Activated B cell treated with CpG ODN at 0.5 μM for 24 hours (primary cell): ENCODE measurements around the gene FARP1. TPM values are rescaled to one million over a fixed set of nuclear protein-coding genes. Genes with fewer than 3 reads are reported as not detected.

Experiments used
- ATAC-seq: fragments of 200-7000 bp; cut with Tn5 transposase; one replicate; pipeline ENCODE4 v1.10.0; 2021; ENCODE audit warnings: low read depth, mild to moderate bottlenecking, moderate library complexity
- CTCF ChIA-PET: fragments of 350-600 bp; sonication (Branson Sonifier 250); formaldehyde crosslinking; loops from one replicate; lab custom pipeline; 2021; ENCODE audit warnings: antibody characterized with exemption; lab: Charles Lee
- POLR2A ChIA-PET: fragments of 350-600 bp; sonication (Branson Sonifier 250); formaldehyde crosslinking; loops from one replicate; lab custom pipeline; 2021; ENCODE audit warnings: antibody characterized with exemption; lab: Charles Lee
- DNase-seq: peaks from one replicate; pipeline ENCODE4 v3.0.0; 2022
- H3K27ac Mint-ChIP-seq: one replicate; pipeline ENCODE4 v1.8.0; 2020; ENCODE audit warnings: mixed read lengths
- H3K27me3 Mint-ChIP-seq: one replicate; pipeline ENCODE4 v1.8.0; 2021; ENCODE audit warnings: mixed read lengths
- H3K36me3 Mint-ChIP-seq: one replicate; pipeline ENCODE4 v1.8.0; 2021; ENCODE audit warnings: low read depth, mixed read lengths
- H3K4me1 Mint-ChIP-seq: one replicate; pipeline ENCODE4 v1.8.0; 2021; ENCODE audit warnings: mixed read lengths
- H3K4me3 Mint-ChIP-seq: one replicate; pipeline ENCODE4 v1.8.0; 2020; ENCODE audit warnings: mild to moderate bottlenecking, mixed read lengths
- H3K9me3 Mint-ChIP-seq: one replicate; pipeline ENCODE4 v1.8.0; 2020; ENCODE audit warnings: mixed read lengths
- CTCF ChIP-seq: fragments of 200-600 bp; IDR thresholded peaks from one replicate; pipeline ENCODE4 v1.8.0; 2022; ENCODE audit warnings: antibody characterized with exemption, mild to moderate bottlenecking
- intact Hi-C: fragments of 100-400 bp; cut with micrococcal nuclease; formaldehyde crosslinking; loops from one replicate; pipeline ENCODE4 v1.15.1; 2024
- total RNA-seq: library from RNA; stranded (reverse); gene quantifications from 2 replicates; pipeline ENCODE4 v1.2.3, GENCODE V29; 2022

The FARP1 gene
- total RNA-seq, 1 donor from 2014 or later: 2.1 TPM

DNA sequence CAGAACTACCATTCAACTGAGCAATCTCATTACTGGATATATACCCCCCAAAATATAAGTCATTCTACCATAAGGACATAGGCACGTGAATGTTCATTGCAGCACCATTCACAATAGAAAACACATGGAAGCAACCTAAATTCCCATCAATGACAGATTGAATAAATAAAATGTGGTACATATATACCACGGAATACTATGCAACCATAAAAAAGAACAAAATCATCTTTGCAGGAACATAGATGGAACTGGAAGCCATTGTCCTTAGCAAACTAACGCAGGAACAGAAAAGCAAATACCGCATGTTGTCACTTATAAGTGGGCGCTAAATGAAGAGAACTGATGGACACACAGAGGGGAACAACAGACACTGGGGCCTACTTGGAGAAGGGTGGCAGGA, 20.0 kb downstream of the FARP1 start:
- Mint-ChIP-seq H3K27me3 (no peaks in the 10 kb centered on the region), H3K4me1 (no peaks in the 10 kb centered on the region), H3K4me3 (no peak overlapping the region), H3K27ac (no peak overlapping the region), H3K36me3 (no peaks in the 10 kb centered on the region), H3K9me3 (no peaks in the 10 kb centered on the region)
- no peak for TF ChIP-seq CTCF
- no peak for ATAC-seq
- ChIA-PET POLR2A (no interaction called here), CTCF (no interaction called here)
- intact Hi-C loops: no loop called here
- DNase-seq: no peak

GRCh38 chr13:98169331-98169730, 26.4 kb downstream of the FARP1 start:
- no peak for TF ChIP-seq CTCF
- ChIA-PET POLR2A (no interaction called here), CTCF (no interaction called here)
- peaks cover 11% of the 10 kb centered on the region for H3K27me3 Mint-ChIP-seq
- DNase-seq (no peak), ATAC-seq (no peak)
- intact Hi-C loops: no loop called here
- no peaks in the 10 kb centered on the region for H3K4me1 Mint-ChIP-seq
- H3K9me3 Mint-ChIP-seq: no peaks in the 10 kb centered on the region
- H3K27ac Mint-ChIP-seq: no peak overlapping the region
- H3K4me3 Mint-ChIP-seq: no peak overlapping the region
- H3K36me3 Mint-ChIP-seq: no peaks in the 10 kb centered on the region

DNA sequence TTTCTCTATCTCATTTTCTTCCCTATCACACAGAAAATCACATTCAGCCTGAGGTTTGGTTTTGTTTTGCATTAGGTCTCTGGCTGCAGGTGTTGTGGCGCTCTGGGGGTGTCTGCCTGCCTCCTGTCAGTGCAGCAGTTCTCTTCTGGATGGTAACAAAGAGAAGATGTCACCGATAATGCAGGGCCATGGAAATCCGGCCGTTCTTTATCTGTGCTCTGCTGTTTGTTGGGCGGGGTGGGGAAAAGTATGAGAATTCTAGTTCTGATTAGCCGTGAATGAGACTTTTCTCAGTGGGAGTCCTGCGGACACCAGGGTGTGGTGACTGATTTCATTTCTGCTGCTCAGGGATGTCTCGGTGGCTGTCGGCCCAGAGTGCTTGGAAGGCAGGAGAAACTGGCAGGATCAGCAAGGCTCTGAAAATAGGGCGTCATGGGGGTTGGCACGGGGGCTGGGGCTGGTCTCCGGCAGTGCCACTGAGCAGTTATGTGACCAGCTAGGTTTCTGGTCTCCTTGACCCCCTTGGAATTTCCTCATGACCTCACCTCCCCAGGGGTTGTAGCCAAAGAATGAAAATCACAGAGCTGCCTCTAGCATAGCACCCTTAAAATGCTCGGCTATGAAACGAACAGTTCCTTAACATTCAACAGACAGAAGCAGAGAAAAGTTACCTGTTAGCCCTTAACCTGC, 29.2 kb downstream of the FARP1 start:
- H3K4me1 Mint-ChIP-seq: no peaks in the 10 kb centered on the region
- H3K9me3 Mint-ChIP-seq: no peaks in the 10 kb centered on the region
- ChIA-PET POLR2A (no interaction called here), CTCF (no interaction called here)
- DNase-seq (no peak), ATAC-seq (no peak)
- TF ChIP-seq CTCF: no peak
- no peak overlapping the region for H3K27ac Mint-ChIP-seq
- H3K4me3 Mint-ChIP-seq: no peak overlapping the region
- intact Hi-C loops: no loop called here
- H3K36me3 Mint-ChIP-seq: no peaks in the 10 kb centered on the region
- peaks cover 11% of the 10 kb centered on the region for H3K27me3 Mint-ChIP-seq

DNA sequence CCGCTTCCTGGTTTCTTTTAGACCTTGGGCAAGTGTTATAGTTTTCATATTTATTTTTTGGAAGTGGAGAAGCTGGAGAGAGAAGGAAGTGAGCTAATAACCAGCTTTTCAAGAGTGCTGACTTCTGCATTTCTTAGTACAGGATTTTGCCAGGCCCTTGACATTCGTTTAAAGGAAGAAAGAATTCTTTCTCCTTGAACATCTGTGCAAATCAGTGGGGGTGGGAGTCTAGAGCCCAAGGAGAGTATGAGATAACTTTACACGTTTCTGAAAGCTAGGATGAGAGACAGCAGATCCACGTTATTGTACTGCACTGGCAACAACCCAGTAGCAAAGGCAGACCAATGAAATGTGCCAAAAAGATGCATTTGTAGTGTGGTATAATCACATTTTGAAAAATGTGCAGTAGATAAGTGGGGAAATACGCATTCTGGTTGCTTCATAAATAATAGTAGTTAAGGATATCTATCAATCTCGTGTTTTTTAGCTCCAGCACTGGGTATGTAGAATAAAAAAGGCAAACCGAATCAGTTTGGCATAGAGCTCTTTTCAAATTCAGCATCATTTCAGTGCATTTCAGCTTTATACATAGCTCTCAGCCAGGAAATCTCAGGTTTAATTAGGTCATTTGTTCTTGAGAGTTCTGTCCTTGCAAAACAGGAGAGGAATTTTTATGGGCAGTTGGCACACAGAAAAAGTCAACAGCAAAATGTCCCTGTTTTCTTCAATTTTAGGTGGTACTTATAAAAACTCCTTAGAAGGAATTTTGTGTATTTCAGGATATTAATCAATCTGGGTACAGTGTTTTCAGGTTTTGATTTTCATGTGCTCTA, 29.9 kb downstream of the FARP1 start:
- ChIA-PET POLR2A (no interaction called here), CTCF (no interaction called here)
- ATAC-seq (no peak), DNase-seq (no peak)
- no peaks in the 10 kb centered on the region for H3K4me1 Mint-ChIP-seq
- no peak overlapping the region for H3K27ac Mint-ChIP-seq
- no peak for TF ChIP-seq CTCF
- no peaks in the 10 kb centered on the region for H3K36me3 Mint-ChIP-seq
- peaks cover 11% of the 10 kb centered on the region for H3K27me3 Mint-ChIP-seq
- H3K4me3 Mint-ChIP-seq: no peak overlapping the region
- intact Hi-C loops: no loop called here
- H3K9me3 Mint-ChIP-seq: no peaks in the 10 kb centered on the region

- CTCF ChIA-PET: no interaction called here
- Mint-ChIP-seq H3K4me3 (no peak overlapping the region), H3K27ac (no peak overlapping the region), H3K36me3 (no peaks in the 10 kb centered on the region), H3K4me1 (no peaks in the 10 kb centered on the region), H3K9me3 (no peaks in the 10 kb centered on the region), H3K27me3 (peaks cover 11% of the 10 kb centered on the region)
- ATAC-seq (no peak), DNase-seq (no peak)
- intact Hi-C loops: no loop called here
- POLR2A ChIA-PET: no interaction called here
- TF ChIP-seq CTCF: no peak
Observed at GRCh38 chr13:98173431-98174152, 30.7 kb downstream of the FARP1 start.
